ENCODE data around the gene WDR90. TPM values are rescaled to one million over a fixed set of nuclear protein-coding genes. Genes with fewer than 3 reads are reported as not detected.

Gene WDR90
- polyA plus RNA-seq, 1 donor (not counting 4 experiments of a cell fraction or from before 2014, with no cell fraction given), result 5.9 TPM

- Histone ChIP-seq H3K79me2 (ENCODE audit: control insufficient read depth, insufficient read depth, low read length) (peaks cover 26% of the 10 kb centered on the region), H3K9ac (ENCODE audit: control insufficient read depth, extremely low read depth, insufficient read depth, low read length) (no peak overlapping the region), H3K27ac (ENCODE audit: control insufficient read depth, insufficient read depth, low read length) (no peak overlapping the region), H3K4me2 (ENCODE audit: control insufficient read depth, extremely low read depth, insufficient read depth, low read depth, low read length) (no peak overlapping the region), H2AFZ (ENCODE audit: control insufficient read depth, low read length) (no peak overlapping the region), H3K9me1 (ENCODE audit: control insufficient read depth, extremely low read depth, insufficient read depth, low read length) (no peaks in the 10 kb centered on the region), H3K36me3 (ENCODE audit: control insufficient read depth in 2 of 2, extremely low read depth in 1 of 2, insufficient read depth in 2 of 2, low read length in 2 of 2) (peaks cover 16 to 20% of the 10 kb centered on the region in 2 experiments), H4K20me1 (ENCODE audit: control insufficient read depth, extremely low read depth, insufficient read depth, low read length) (peaks cover 16% of the 10 kb centered on the region), H3K27me3 (ENCODE audit: control insufficient read depth, extremely low read depth, insufficient read depth, low read length) (no peaks in the 10 kb centered on the region), H3K4me3 (ENCODE audit: control insufficient read depth in 2 of 3, extremely low read depth in 1 of 3, insufficient read depth in 2 of 3, low read depth in 1 of 3, low read length in 3 of 3) (no peak overlapping the region), H3K9me3 (ENCODE audit: control insufficient read depth, low read depth, low read length) (no peaks in the 10 kb centered on the region), H3K4me1 (ENCODE audit: control insufficient read depth, extremely low read depth, insufficient read depth, low read length) (peaks cover 44% of the 10 kb centered on the region)
- TF ChIP-seq CTCF (optimal IDR thresholded peaks at IDR 0.05 in 1 of 3, IDR thresholded peaks at IDR 0.05 in 1 of 3, conservative IDR thresholded peaks at IDR 0.05 in 1 of 3; ENCODE audit: extremely low read depth in 1 of 3, insufficient read depth in 2 of 3, low read length in 3 of 3) (no peak), EZH2 (IDR thresholded peaks at IDR 0.05; ENCODE audit: low read length) (no peak)
- no peak for DNase-seq (ENCODE audit: low read depth, low spot score)
- FAIRE-seq, result no peak
- dilution Hi-C loops (cut with MboI; ENCODE audit: extremely low pct_ligation_motif_present, low sequenced_read_pairs), result no loop called here
These were observed 29.2 kb downstream of the WDR90 start for GRCh38 chr16:678209-678857.

- H3K9ac ChIP-seq (ENCODE audit: control insufficient read depth, extremely low read depth, insufficient read depth, low read length), result peak overlapping the region; percentile 44
- H3K9me3 ChIP-seq (ENCODE audit: control insufficient read depth, low read depth, low read length), result no peaks in the 10 kb centered on the region
- H3K79me2 ChIP-seq (ENCODE audit: control insufficient read depth, insufficient read depth, low read length), result peaks cover 30% of the 10 kb centered on the region
- peaks cover 48% of the 10 kb centered on the region for H3K4me1 ChIP-seq (ENCODE audit: control insufficient read depth, extremely low read depth, insufficient read depth, low read length)
- H2AFZ ChIP-seq (ENCODE audit: control insufficient read depth, low read length), result peak overlapping the region; percentile 46
- dilution Hi-C loops (cut with MboI; ENCODE audit: extremely low pct_ligation_motif_present, low sequenced_read_pairs), result no loop called here
- H3K4me2 ChIP-seq (ENCODE audit: control insufficient read depth, extremely low read depth, insufficient read depth, low read depth, low read length), result peak overlapping the region; percentile 64
- H3K4me3 ChIP-seq (ENCODE audit: control insufficient read depth in 2 of 3, extremely low read depth in 1 of 3, insufficient read depth in 2 of 3, low read depth in 1 of 3, low read length in 3 of 3), result peak overlapping the region; percentile 30 to 59 (median 35)
- DNase-seq (ENCODE audit: low read depth, low spot score) (no peak), FAIRE-seq (no peak)
- TF ChIP-seq CTCF (optimal IDR thresholded peaks at IDR 0.05 in 1 of 3, IDR thresholded peaks at IDR 0.05 in 1 of 3, conservative IDR thresholded peaks at IDR 0.05 in 1 of 3; ENCODE audit: extremely low read depth in 1 of 3, insufficient read depth in 2 of 3, low read length in 3 of 3) (no peak), EZH2 (IDR thresholded peaks at IDR 0.05; ENCODE audit: low read length) (no peak)
- no peak overlapping the region for H3K27ac ChIP-seq (ENCODE audit: control insufficient read depth, insufficient read depth, low read length)
- no peaks in the 10 kb centered on the region for H3K9me1 ChIP-seq (ENCODE audit: control insufficient read depth, extremely low read depth, insufficient read depth, low read length)
- H3K36me3 ChIP-seq (ENCODE audit: control insufficient read depth in 2 of 2, extremely low read depth in 1 of 2, insufficient read depth in 2 of 2, low read length in 2 of 2), result peaks cover 14 to 21% of the 10 kb centered on the region in 2 experiments
- H3K27me3 ChIP-seq (ENCODE audit: control insufficient read depth, extremely low read depth, insufficient read depth, low read length), result no peaks in the 10 kb centered on the region
- H4K20me1 ChIP-seq (ENCODE audit: control insufficient read depth, extremely low read depth, insufficient read depth, low read length), result peaks cover 16% of the 10 kb centered on the region
These were observed 30.0 kb downstream of the WDR90 start for GRCh38 chr16:678858-679813.

Measured in keratinocyte (primary cell).